GM18867 (cell line): ENCODE measurements around the gene IGFBP2.

Experiments used
- ATAC-seq: cut with Tn5 transposase; IDR thresholded peaks from one replicate; pipeline ENCODE4 v1.9.1; 2021; ENCODE audit warnings: mild to moderate bottlenecking, moderate library complexity; ENCODE audit not compliant: unreplicated experiment

Gene IGFBP2

GRCh38 chr2:216615298-216616082 is 17.7 kb upstream of the IGFBP2 start:
- ATAC-seq = no peak

GRCh38 chr2:216616083-216616678 is 17.0 kb upstream of the IGFBP2 start:
- no peak for ATAC-seq

GRCh38 chr2:216617159-216617815 is 15.9 kb upstream of the IGFBP2 start:
- ATAC-seq = no peak

- ATAC-seq = no peak
Observed at GRCh38 chr2:216618785-216619184, 14.4 kb upstream of the IGFBP2 start.

GRCh38 chr2:216619411-216620393 is 13.5 kb upstream of the IGFBP2 start:
- ATAC-seq = no peak

GRCh38 chr2:216620786-216621185 is 12.4 kb upstream of the IGFBP2 start:
- no peak for ATAC-seq

- ATAC-seq = no peak
Observed at GRCh38 chr2:216621292-216621691, 11.9 kb upstream of the IGFBP2 start.

GRCh38 chr2:216622526-216622925 is 10.7 kb upstream of the IGFBP2 start:
- no peak for ATAC-seq

- no peak for ATAC-seq
Observed at GRCh38 chr2:216624251-216624650, 9.0 kb upstream of the IGFBP2 start.

- ATAC-seq = no peak
Observed at GRCh38 chr2:216626168-216626874, 6.9 kb upstream of the IGFBP2 start.

GRCh38 chr2:216626875-216627245 is 6.4 kb upstream of the IGFBP2 start:
- ATAC-seq = no peak

- no peak for ATAC-seq
Observed at GRCh38 chr2:216629784-216630183, 3.4 kb upstream of the IGFBP2 start.

GRCh38 chr2:216632346-216632951 is 771 bp upstream of the IGFBP2 start:
- ATAC-seq = no peak

GRCh38 chr2:216633616-216634369 is 573 bp downstream of the IGFBP2 start:
- ATAC-seq = no peak

GRCh38 chr2:216634370-216635148 is 1.3 kb downstream of the IGFBP2 start:
- ATAC-seq = no peak

GRCh38 chr2:216635171-216635570 is 2.0 kb downstream of the IGFBP2 start:
- ATAC-seq = no peak

- no peak for ATAC-seq
Observed at GRCh38 chr2:216635701-216636550, 2.7 kb downstream of the IGFBP2 start.
